Activated B cell treated with CpG ODN at 0.5 μM for 24 hours (primary cell): ENCODE results near the gene TRIM62. TPM values are rescaled to one million over a fixed set of nuclear protein-coding genes. Genes with fewer than 3 reads are reported as not detected.

Experiments used
- ATAC-seq: fragments of 200-7000 bp; cut with Tn5 transposase; one replicate; pipeline ENCODE4 v1.10.0; 2021; ENCODE audit warnings: low read depth, mild to moderate bottlenecking, moderate library complexity
- CTCF ChIA-PET: fragments of 350-600 bp; sonication (Branson Sonifier 250); formaldehyde crosslinking; loops from one replicate; lab custom pipeline; 2021; ENCODE audit warnings: antibody characterized with exemption; lab: Charles Lee
- POLR2A ChIA-PET: fragments of 350-600 bp; sonication (Branson Sonifier 250); formaldehyde crosslinking; loops from one replicate; lab custom pipeline; 2021; ENCODE audit warnings: antibody characterized with exemption; lab: Charles Lee
- DNase-seq: peaks from one replicate; pipeline ENCODE4 v3.0.0; 2022
- H3K27ac Mint-ChIP-seq: one replicate; pipeline ENCODE4 v1.8.0; 2020; ENCODE audit warnings: mixed read lengths
- H3K27me3 Mint-ChIP-seq: one replicate; pipeline ENCODE4 v1.8.0; 2021; ENCODE audit warnings: mixed read lengths
- H3K36me3 Mint-ChIP-seq: one replicate; pipeline ENCODE4 v1.8.0; 2021; ENCODE audit warnings: low read depth, mixed read lengths
- H3K4me1 Mint-ChIP-seq: one replicate; pipeline ENCODE4 v1.8.0; 2021; ENCODE audit warnings: mixed read lengths
- H3K4me3 Mint-ChIP-seq: one replicate; pipeline ENCODE4 v1.8.0; 2020; ENCODE audit warnings: mild to moderate bottlenecking, mixed read lengths
- H3K9me3 Mint-ChIP-seq: one replicate; pipeline ENCODE4 v1.8.0; 2020; ENCODE audit warnings: mixed read lengths
- CTCF ChIP-seq: fragments of 200-600 bp; IDR thresholded peaks from one replicate; pipeline ENCODE4 v1.8.0; 2022; ENCODE audit warnings: antibody characterized with exemption, mild to moderate bottlenecking
- intact Hi-C: fragments of 100-400 bp; cut with micrococcal nuclease; formaldehyde crosslinking; loops from one replicate; pipeline ENCODE4 v1.15.1; 2024
- total RNA-seq: library from RNA; stranded (reverse); gene quantifications from 2 replicates; pipeline ENCODE4 v1.2.3, GENCODE V29; 2022

Gene TRIM62
- total RNA-seq, 1 donor from 2014 or later = 10.1 TPM

DNA sequence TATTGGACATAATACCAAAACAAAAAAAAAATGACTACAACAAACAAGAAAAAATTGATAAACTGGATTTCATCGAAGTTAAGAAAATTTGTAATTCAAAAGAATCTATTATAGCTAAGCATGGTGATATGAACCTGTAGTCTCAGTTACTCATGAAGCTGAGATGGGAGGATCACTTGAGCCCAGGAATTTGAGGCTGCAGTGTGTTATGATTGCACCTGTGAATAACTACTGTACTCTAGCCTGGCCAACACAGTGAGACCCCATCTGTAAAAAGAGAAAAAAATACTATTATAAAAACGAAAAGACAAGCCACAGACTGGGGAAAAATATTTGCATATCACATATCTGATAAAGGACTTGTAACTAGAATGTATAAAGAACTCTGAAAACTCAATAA is 24.5 kb upstream of the TRIM62 start:
- H3K4me3 Mint-ChIP-seq = no peak overlapping the region
- peaks cover 31% of the 10 kb centered on the region for H3K27me3 Mint-ChIP-seq
- CTCF ChIA-PET = no interaction called here
- no peaks in the 10 kb centered on the region for H3K4me1 Mint-ChIP-seq
- no peak for TF ChIP-seq CTCF
- no peak for ATAC-seq
- intact Hi-C loops = no loop called here
- no peak overlapping the region for H3K27ac Mint-ChIP-seq
- no peak for DNase-seq
- peaks cover 2% of the 10 kb centered on the region for H3K9me3 Mint-ChIP-seq
- H3K36me3 Mint-ChIP-seq = no peaks in the 10 kb centered on the region
- POLR2A ChIA-PET = no interaction called here

- no peak for TF ChIP-seq CTCF
These were observed 13.7 kb upstream of the TRIM62 start for GRCh38 chr1:33195556-33195955.

DNA sequence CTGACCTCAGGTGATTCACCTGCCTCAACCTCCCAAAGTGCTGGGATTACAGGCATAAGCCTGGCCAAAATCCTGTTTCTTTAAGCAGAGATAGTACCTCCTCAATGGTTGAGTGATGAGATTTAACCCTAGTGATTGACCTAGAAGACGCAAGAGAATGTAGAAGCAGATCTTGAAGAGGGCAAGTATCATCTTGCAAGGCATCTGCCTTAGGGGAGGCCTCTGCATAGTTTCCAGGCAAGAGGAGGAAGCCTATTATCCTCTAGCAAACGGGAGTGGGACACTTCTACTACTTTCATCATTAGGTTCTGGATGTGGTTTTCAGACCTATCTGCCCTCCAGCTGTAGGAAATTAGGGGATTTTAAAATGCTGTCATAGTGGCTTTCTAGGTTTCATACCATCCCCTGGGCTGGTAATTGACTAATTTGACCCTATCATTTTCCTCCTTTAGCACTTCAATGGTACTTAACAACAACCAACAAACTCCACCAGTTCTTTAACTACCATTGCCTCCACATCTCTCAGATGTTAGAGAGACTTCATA is 10.0 kb upstream of the TRIM62 start:
- Mint-ChIP-seq H3K4me1 (no peaks in the 10 kb centered on the region), H3K36me3 (no peaks in the 10 kb centered on the region), H3K9me3 (no peaks in the 10 kb centered on the region), H3K27ac (no peak overlapping the region), H3K4me3 (no peak overlapping the region), H3K27me3 (peaks cover 36% of the 10 kb centered on the region)
- ATAC-seq = no peak
- DNase-seq = no peak
- intact Hi-C loops = no loop called here
- TF ChIP-seq CTCF = no peak
- ChIA-PET POLR2A (no interaction called here), CTCF (no interaction called here)

More at GRCh38 chr1:33195556-33195955, 13.7 kb upstream of the TRIM62 start:
- Mint-ChIP-seq H3K4me1 (no peaks in the 10 kb centered on the region), H3K9me3 (no peaks in the 10 kb centered on the region), H3K27ac (no peak overlapping the region), H3K27me3 (peaks cover 41% of the 10 kb centered on the region), H3K4me3 (no peak overlapping the region), H3K36me3 (no peaks in the 10 kb centered on the region)
- DNase-seq (no peak), ATAC-seq (no peak)
- CTCF ChIA-PET = no interaction called here
- intact Hi-C loops = no loop called here
- POLR2A ChIA-PET = no interaction called here

GRCh38 chr1:33190701-33191100 is 8.9 kb upstream of the TRIM62 start:
- TF ChIP-seq CTCF = no peak
- intact Hi-C loops = no loop called here
- Mint-ChIP-seq H3K4me1 (no peaks in the 10 kb centered on the region), H3K27ac (no peak overlapping the region), H3K36me3 (no peaks in the 10 kb centered on the region), H3K27me3 (peaks cover 34% of the 10 kb centered on the region), H3K9me3 (no peaks in the 10 kb centered on the region), H3K4me3 (no peak overlapping the region)
- no peak for ATAC-seq
- DNase-seq = no peak
- CTCF ChIA-PET = no interaction called here
- POLR2A ChIA-PET = no interaction called here

DNA sequence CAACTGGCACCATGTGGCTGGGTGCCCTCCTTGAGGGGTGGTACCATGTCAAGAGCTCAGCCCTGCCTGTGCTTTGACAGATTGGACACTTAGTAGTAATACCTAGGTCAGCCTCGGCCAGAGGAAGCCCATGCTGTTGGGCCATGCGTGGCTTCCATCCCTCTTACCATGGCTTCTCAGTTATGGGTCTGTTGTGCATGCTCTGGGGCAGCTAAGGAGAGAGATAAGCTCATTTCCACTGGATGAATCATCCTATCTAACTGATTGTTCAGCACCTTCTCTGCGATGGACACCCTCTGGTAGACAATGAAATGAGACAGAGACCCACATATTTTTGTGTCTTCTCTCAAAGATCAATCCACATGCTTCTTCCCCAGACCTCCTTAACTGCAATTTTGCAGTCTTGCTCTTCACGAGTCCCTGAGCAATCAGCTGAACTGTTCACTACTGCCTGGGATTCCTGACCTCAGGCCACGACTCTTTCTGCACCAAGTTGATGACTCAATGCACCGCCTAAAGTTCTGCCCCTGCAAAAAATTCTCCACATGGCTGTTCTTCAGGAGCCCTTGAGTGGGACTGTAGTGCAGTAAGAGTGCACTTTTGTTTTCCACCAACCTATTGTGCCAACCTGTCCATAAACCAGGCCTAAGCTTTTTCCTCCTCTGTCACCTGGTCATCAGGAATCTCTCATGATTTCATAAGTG is 6.9 kb upstream of the TRIM62 start:
- Mint-ChIP-seq H3K36me3 (no peaks in the 10 kb centered on the region), H3K4me1 (no peaks in the 10 kb centered on the region), H3K9me3 (no peaks in the 10 kb centered on the region), H3K4me3 (no peak overlapping the region), H3K27ac (no peak overlapping the region), H3K27me3 (peaks cover 30% of the 10 kb centered on the region)
- DNase-seq = no peak
- intact Hi-C loops = no loop called here
- ChIA-PET POLR2A (no interaction called here), CTCF (no interaction called here)
- no peak for ATAC-seq
- TF ChIP-seq CTCF = no peak
